GM19351 (cell line): Measurements from ENCODE around the gene NPC1L1.

Experiments used
- ATAC-seq: cut with Tn5 transposase; IDR thresholded peaks from one replicate; pipeline ENCODE4 v1.9.1; 2021; ENCODE audit warnings: mild to moderate bottlenecking, moderate library complexity; ENCODE audit not compliant: unreplicated experiment

The NPC1L1 gene

GRCh38 chr7:44482502-44483485, 58.3 kb downstream of the NPC1L1 start:
- no peak for ATAC-seq

- no peak for ATAC-seq
Observed at GRCh38 chr7:44477938-44478337, 63.2 kb downstream of the NPC1L1 start.

GRCh38 chr7:44477063-44477830, 63.9 kb downstream of the NPC1L1 start:
- ATAC-seq, result no peak

- ATAC-seq, result no peak
Observed at GRCh38 chr7:44476313-44476712, 64.8 kb downstream of the NPC1L1 start.

GRCh38 chr7:44473295-44473694, 67.8 kb downstream of the NPC1L1 start:
- ATAC-seq, result no peak

- ATAC-seq, result no peak
Observed at GRCh38 chr7:44472843-44473242, 68.3 kb downstream of the NPC1L1 start.

- ATAC-seq, result no peak
Observed at GRCh38 chr7:44471850-44472249, 69.3 kb downstream of the NPC1L1 start.

GRCh38 chr7:44471436-44471835, 69.7 kb downstream of the NPC1L1 start:
- ATAC-seq, result no peak

GRCh38 chr7:44470628-44471245, 70.4 kb downstream of the NPC1L1 start:
- ATAC-seq, result no peak

- ATAC-seq, result no peak
Observed at GRCh38 chr7:44470135-44470479, 71.0 kb downstream of the NPC1L1 start.

GRCh38 chr7:44469461-44470134, 71.5 kb downstream of the NPC1L1 start:
- ATAC-seq, result no peak

GRCh38 chr7:44467217-44467548, 73.9 kb downstream of the NPC1L1 start:
- ATAC-seq, result no peak

GRCh38 chr7:44466300-44467216, 74.6 kb downstream of the NPC1L1 start:
- no peak for ATAC-seq

GRCh38 chr7:44465490-44465889, 75.6 kb downstream of the NPC1L1 start:
- no peak for ATAC-seq

GRCh38 chr7:44463169-44463808, 77.8 kb downstream of the NPC1L1 start:
- ATAC-seq, result no peak
